HG03460 (cell line): ENCODE measurements around the gene PPP1R9A.
"Not testable (repeated sequence)": the region's sequence is repeated elsewhere in the genome, so short reads cannot be mapped to it uniquely, and the experiment has no call there.

Experiments used
- ATAC-seq: cut with Tn5 transposase; IDR thresholded peaks from one replicate; pipeline ENCODE4 v1.9.1; 2021; ENCODE audit not compliant: unreplicated experiment

PPP1R9A gene

GRCh38 chr7:94972296-94972695 lies 64.9 kb downstream of the PPP1R9A start:
- no peak for ATAC-seq

GRCh38 chr7:94973844-94974243 lies 66.5 kb downstream of the PPP1R9A start:
- no peak for ATAC-seq

- ATAC-seq = no peak
Measured at GRCh38 chr7:94974423-94974822, 67.0 kb downstream of the PPP1R9A start.

- ATAC-seq = no peak
Measured at GRCh38 chr7:94975336-94975735, 67.9 kb downstream of the PPP1R9A start.

- ATAC-seq = no peak
Measured at GRCh38 chr7:94980418-94981142, 73.2 kb downstream of the PPP1R9A start.

- no peak for ATAC-seq
Measured at GRCh38 chr7:94995921-94996320, 88.5 kb downstream of the PPP1R9A start.

- ATAC-seq = no peak
Measured at GRCh38 chr7:94996369-94996768, 89.0 kb downstream of the PPP1R9A start.

GRCh38 chr7:94997547-94997946 lies 90.2 kb downstream of the PPP1R9A start:
- no peak for ATAC-seq

- no peak for ATAC-seq
Measured at GRCh38 chr7:94998266-94999068, 91.1 kb downstream of the PPP1R9A start.

GRCh38 chr7:94999069-94999351 lies 91.6 kb downstream of the PPP1R9A start:
- no peak for ATAC-seq

- not testable (repeated sequence) for ATAC-seq
Measured at GRCh38 chr7:94999601-95000000, 92.2 kb downstream of the PPP1R9A start.

GRCh38 chr7:95001258-95001657 lies 93.9 kb downstream of the PPP1R9A start:
- ATAC-seq = no peak

GRCh38 chr7:95001815-95002561 lies 94.6 kb downstream of the PPP1R9A start:
- ATAC-seq = no peak

- no peak for ATAC-seq
Measured at GRCh38 chr7:95002775-95003174, 95.4 kb downstream of the PPP1R9A start.

GRCh38 chr7:95004618-95005247 lies 97.3 kb downstream of the PPP1R9A start:
- no peak for ATAC-seq

GRCh38 chr7:95006010-95006409 lies 98.6 kb downstream of the PPP1R9A start:
- no peak for ATAC-seq

GRCh38 chr7:95008773-95009172 lies 101.4 kb downstream of the PPP1R9A start:
- not testable (repeated sequence) for ATAC-seq

GRCh38 chr7:95011146-95011928 lies 103.9 kb downstream of the PPP1R9A start:
- no peak for ATAC-seq

GRCh38 chr7:95011995-95012394 lies 104.6 kb downstream of the PPP1R9A start:
- ATAC-seq = no peak

GRCh38 chr7:95018021-95018420 lies 110.6 kb downstream of the PPP1R9A start:
- no peak for ATAC-seq

GRCh38 chr7:95026018-95026417 lies 118.6 kb downstream of the PPP1R9A start:
- ATAC-seq = no peak
